HCT116 (cell line): ENCODE data around the gene CLIC5.

Source experiments
- EZH2 ChIP-seq: fragments of 200-600 bp; sonication (generic); IDR thresholded peaks from 2 replicates; pipeline ENCODE4 v1.6.1; 2017; ENCODE audit warnings: antibody characterized with exemption, mixed run types
- EZH2phosphoT487 ChIP-seq: fragments of 200-600 bp; IDR thresholded peaks from 2 replicates; pipeline ENCODE4 v1.6.1; 2018; ENCODE audit warnings: antibody characterized with exemption, borderline replicate concordance
- POLR2A ChIP-seq: IDR thresholded peaks from 2 replicates; pipeline ENCODE4 v1.7.0; 2011; ENCODE audit warnings: borderline replicate concordance; ENCODE audit not compliant: insufficient read depth, insufficient read length; ENCODE audit errors: extremely low read depth
- SRF ChIP-seq: IDR thresholded peaks from 2 replicates; pipeline ENCODE4 v1.6.1; 2012; ENCODE audit warnings: low read depth
- YY1 ChIP-seq: IDR thresholded peaks from 2 replicates; pipeline ENCODE4 v1.6.1; 2011; ENCODE audit warnings: low read length, low read depth, moderate library complexity, mild to moderate bottlenecking; ENCODE audit not compliant: insufficient replicate concordance; ENCODE audit errors: extremely low read depth
- TF ChIP-seq, protein P1 (sequence below), 3 experiments: fragments of 200-600 bp in 1 of 3; sonication (generic) in 1 of 3; IDR thresholded peaks in 2 of 3; conservative IDR thresholded peaks in 1 of 3; 2 replicates each; pipeline ENCODE4 v1.5.1; 2012 to 2017; ENCODE audit warnings: low read depth in 2 of 3, low read length in 2 of 3, antibody characterized with exemption in 1 of 3, borderline replicate concordance in 1 of 3, control low read depth in 1 of 3, mild to moderate bottlenecking in 1 of 3, mixed read lengths in 1 of 3, mixed run types in 1 of 3, moderate library complexity in 1 of 3; ENCODE audit not compliant: insufficient read depth in 1 of 3

GRCh38 chr6:46025573-46025972 is 9.9 kb upstream of the CLIC5 start:
- TF ChIP-seq, protein P1, sequence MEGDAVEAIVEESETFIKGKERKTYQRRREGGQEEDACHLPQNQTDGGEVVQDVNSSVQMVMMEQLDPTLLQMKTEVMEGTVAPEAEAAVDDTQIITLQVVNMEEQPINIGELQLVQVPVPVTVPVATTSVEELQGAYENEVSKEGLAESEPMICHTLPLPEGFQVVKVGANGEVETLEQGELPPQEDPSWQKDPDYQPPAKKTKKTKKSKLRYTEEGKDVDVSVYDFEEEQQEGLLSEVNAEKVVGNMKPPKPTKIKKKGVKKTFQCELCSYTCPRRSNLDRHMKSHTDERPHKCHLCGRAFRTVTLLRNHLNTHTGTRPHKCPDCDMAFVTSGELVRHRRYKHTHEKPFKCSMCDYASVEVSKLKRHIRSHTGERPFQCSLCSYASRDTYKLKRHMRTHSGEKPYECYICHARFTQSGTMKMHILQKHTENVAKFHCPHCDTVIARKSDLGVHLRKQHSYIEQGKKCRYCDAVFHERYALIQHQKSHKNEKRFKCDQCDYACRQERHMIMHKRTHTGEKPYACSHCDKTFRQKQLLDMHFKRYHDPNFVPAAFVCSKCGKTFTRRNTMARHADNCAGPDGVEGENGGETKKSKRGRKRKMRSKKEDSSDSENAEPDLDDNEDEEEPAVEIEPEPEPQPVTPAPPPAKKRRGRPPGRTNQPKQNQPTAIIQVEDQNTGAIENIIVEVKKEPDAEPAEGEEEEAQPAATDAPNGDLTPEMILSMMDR (IDR thresholded peaks at IDR 0.05 in 2 of 3, conservative IDR thresholded peaks at IDR 0.05 in 1 of 3; ENCODE audit: borderline replicate concordance in 1 of 3, insufficient read depth in 1 of 3, low read depth in 2 of 3, low read length in 2 of 3), result no peak
- no peak for TF ChIP-seq POLR2A
- TF ChIP-seq SRF, result no peak
- no peak for TF ChIP-seq EZH2phosphoT487
- no peak for TF ChIP-seq YY1
- TF ChIP-seq EZH2, result no peak
